ENCODE measurements around the gene IFNA21. TPM values are rescaled to one million over a fixed set of nuclear protein-coding genes. Genes with fewer than 3 reads are reported as not detected.

The IFNA21 gene
- total and polyA plus RNA-seq, 2 of the 4 experiments (the other 2 are of a cell fraction), result not detected

DNA sequence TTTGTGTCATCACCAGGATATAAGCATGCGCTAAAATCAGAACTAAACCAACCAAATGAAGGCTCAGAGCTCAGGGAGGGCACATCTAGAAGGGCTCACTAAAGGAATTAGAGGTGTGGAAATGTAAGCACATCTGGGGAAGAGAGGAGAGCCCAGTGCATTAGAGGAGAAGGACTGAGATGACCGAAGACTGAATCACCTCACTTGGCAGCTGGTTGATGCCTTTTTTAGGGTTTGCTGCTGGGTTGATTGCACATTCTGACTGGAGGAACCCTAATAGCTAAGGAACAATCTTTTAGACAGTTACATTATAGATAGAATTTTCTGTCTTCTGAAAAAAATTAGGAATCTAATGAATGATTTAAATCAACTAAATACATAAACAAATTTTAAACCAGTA is 8.2 kb upstream of the IFNA21 start:
- Histone ChIP-seq H2BK5ac (ENCODE audit: low read depth, low read length, poor library complexity, severe bottlenecking) (no peak overlapping the region), H3K27me3 (ENCODE audit: control insufficient read depth, insufficient read depth, low read length) (no peaks in the 10 kb centered on the region; the same call in 1 of the 2 replicates), H3K4ac (ENCODE audit: low read depth, low read length) (no peak overlapping the region), H3K9ac (ENCODE audit: low read depth, low read length) (no peak overlapping the region), H4K20me1 (ENCODE audit: insufficient read depth, low read length) (no peaks in the 10 kb centered on the region), H2BK120ac (ENCODE audit: low read depth, low read length) (no peak overlapping the region), H2AK5ac (ENCODE audit: low read depth, low read length) (no peak overlapping the region), H3K27ac (ENCODE audit: insufficient read depth, low read length) (no peak overlapping the region), H2BK15ac (ENCODE audit: low read depth, low read length) (no peak overlapping the region), H3K14ac (replicated peaks; ENCODE audit: low read depth, low read length) (no peak overlapping the region), H2AFZ (replicated peaks; ENCODE audit: low read length, poor library complexity) (no peak overlapping the region), H3K79me1 (ENCODE audit: low read depth in 1 of 2, low read length in 2 of 2) (no peaks in the 10 kb centered on the region), H4K8ac (ENCODE audit: low read depth in 2 of 2, low read length in 2 of 2) (no peak overlapping the region), H3K9me3 (ENCODE audit: control insufficient read depth, insufficient read depth, low read length) (no peaks in the 10 kb centered on the region), H3K4me2 (ENCODE audit: low read depth, low read length) (no peak overlapping the region), H3K18ac (ENCODE audit: low read depth, low read length) (no peak overlapping the region), H3K56ac (ENCODE audit: extremely low read depth, insufficient read depth, low read length) (no peak overlapping the region), H3K4me3 (ENCODE audit: insufficient read depth, low read depth, low read length) (no peak overlapping the region), H3K23ac (ENCODE audit: low read depth, low read length) (no peak overlapping the region), H4K91ac (ENCODE audit: insufficient read depth, low read depth, low read length) (no peak overlapping the region), H3K9me1 (ENCODE audit: insufficient read depth, low read length) (no peaks in the 10 kb centered on the region), H4K5ac (ENCODE audit: low read depth, low read length) (no peak overlapping the region), H2AK9ac (replicated peaks; ENCODE audit: low read depth, low read length, poor library complexity) (no peak overlapping the region), H3K36me3 (ENCODE audit: control insufficient read depth, insufficient read depth, low read length) (no peaks in the 10 kb centered on the region), H2BK20ac (ENCODE audit: low read depth, low read length) (no peak overlapping the region), H3K4me1 (ENCODE audit: control insufficient read depth, insufficient read depth, low read length) (no peaks in the 10 kb centered on the region)
- POLR2A ChIA-PET (ENCODE audit: unreplicated experiment), result no interaction called here
- dilution Hi-C loops (cut with HindIII; ENCODE audit: low sequenced_read_pairs, unreplicated experiment), result no loop called here
- CTCF ChIA-PET, result interaction anchor here (0.6 kb wide), 1 partner anchor 512 kb away, joined by 3 read pairs; no protein-coding TSS in a partner anchor
- no CpG with 5 or more reads among the region's 2 CpGs for WGBS, 2 experiments (ENCODE audit: extremely low coverage in 2 of 2, insufficient read length in 1 of 2)
- TF ChIP-seq, protein P1, sequence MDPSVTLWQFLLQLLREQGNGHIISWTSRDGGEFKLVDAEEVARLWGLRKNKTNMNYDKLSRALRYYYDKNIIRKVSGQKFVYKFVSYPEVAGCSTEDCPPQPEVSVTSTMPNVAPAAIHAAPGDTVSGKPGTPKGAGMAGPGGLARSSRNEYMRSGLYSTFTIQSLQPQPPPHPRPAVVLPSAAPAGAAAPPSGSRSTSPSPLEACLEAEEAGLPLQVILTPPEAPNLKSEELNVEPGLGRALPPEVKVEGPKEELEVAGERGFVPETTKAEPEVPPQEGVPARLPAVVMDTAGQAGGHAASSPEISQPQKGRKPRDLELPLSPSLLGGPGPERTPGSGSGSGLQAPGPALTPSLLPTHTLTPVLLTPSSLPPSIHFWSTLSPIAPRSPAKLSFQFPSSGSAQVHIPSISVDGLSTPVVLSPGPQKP (IDR thresholded peaks at IDR 0.05; ENCODE audit: borderline replicate concordance, low read depth, low read length), result no peak
- TF ChIP-seq SMC3 (IDR thresholded peaks at IDR 0.05; ENCODE audit: low read depth, low read length) (no peak), RFX5 (IDR thresholded peaks at IDR 0.05; ENCODE audit: low read depth, low read length) (no peak), CEBPB (IDR thresholded peaks at IDR 0.05; ENCODE audit: low read depth, low read length) (no peak), MAFK (IDR thresholded peaks at IDR 0.05; ENCODE audit: low read depth, low read length) (no peak), RAD21 (IDR thresholded peaks at IDR 0.05; ENCODE audit: low read length) (no peak), NFE2L2 (IDR thresholded peaks at IDR 0.05; ENCODE audit: low read depth, low read length) (no peak), CHD1 (IDR thresholded peaks at IDR 0.05; ENCODE audit: low read depth, low read length) (no peak), BHLHE40 (IDR thresholded peaks at IDR 0.05; ENCODE audit: low read depth, low read length) (no peak), RCOR1 (IDR thresholded peaks at IDR 0.05; ENCODE audit: insufficient replicate concordance, low read length) (no peak), FOS (IDR thresholded peaks at IDR 0.05; ENCODE audit: low read depth, low read length) (no peak), MXI1 (IDR thresholded peaks at IDR 0.05; ENCODE audit: borderline replicate concordance, low read depth, low read length) (no peak), POLR2A (IDR thresholded peaks at IDR 0.05; ENCODE audit: low read depth, low read length) (no peak), MAZ (IDR thresholded peaks at IDR 0.05; ENCODE audit: borderline replicate concordance, low read depth, low read length) (no peak)
- TF ChIP-seq, protein P2, sequence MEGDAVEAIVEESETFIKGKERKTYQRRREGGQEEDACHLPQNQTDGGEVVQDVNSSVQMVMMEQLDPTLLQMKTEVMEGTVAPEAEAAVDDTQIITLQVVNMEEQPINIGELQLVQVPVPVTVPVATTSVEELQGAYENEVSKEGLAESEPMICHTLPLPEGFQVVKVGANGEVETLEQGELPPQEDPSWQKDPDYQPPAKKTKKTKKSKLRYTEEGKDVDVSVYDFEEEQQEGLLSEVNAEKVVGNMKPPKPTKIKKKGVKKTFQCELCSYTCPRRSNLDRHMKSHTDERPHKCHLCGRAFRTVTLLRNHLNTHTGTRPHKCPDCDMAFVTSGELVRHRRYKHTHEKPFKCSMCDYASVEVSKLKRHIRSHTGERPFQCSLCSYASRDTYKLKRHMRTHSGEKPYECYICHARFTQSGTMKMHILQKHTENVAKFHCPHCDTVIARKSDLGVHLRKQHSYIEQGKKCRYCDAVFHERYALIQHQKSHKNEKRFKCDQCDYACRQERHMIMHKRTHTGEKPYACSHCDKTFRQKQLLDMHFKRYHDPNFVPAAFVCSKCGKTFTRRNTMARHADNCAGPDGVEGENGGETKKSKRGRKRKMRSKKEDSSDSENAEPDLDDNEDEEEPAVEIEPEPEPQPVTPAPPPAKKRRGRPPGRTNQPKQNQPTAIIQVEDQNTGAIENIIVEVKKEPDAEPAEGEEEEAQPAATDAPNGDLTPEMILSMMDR (conservative IDR thresholded peaks at IDR 0.05; ENCODE audit: low read depth, low read length), result no peak
- TF ChIP-seq, protein P3, sequence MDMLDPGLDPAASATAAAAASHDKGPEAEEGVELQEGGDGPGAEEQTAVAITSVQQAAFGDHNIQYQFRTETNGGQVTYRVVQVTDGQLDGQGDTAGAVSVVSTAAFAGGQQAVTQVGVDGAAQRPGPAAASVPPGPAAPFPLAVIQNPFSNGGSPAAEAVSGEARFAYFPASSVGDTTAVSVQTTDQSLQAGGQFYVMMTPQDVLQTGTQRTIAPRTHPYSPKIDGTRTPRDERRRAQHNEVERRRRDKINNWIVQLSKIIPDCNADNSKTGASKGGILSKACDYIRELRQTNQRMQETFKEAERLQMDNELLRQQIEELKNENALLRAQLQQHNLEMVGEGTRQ (IDR thresholded peaks at IDR 0.05; ENCODE audit: low read depth, low read length), result no peak
- BruUV-seq (replicated peaks), result no TSS peak
- intact Hi-C loops (cut with micrococcal nuclease), result no loop called here
- ATAC-seq (ENCODE audit: low read depth) (no peak), DNase-seq (no peak)
- in situ Hi-C loops (cut with MboI; ENCODE audit: low sequenced_read_pairs), result no loop called here
